PC-3 (cell line): Measurements from ENCODE around the gene NEDD4L. TPM values are rescaled to one million over a fixed set of nuclear protein-coding genes. Genes with fewer than 3 reads are reported as not detected.

Source experiments
- ATAC-seq: fragments of 200-7000 bp; cut with Tn5 transposase; 2 replicates; pipeline ENCODE4 v1.9.1; 2020; ENCODE audit warnings: mild to moderate bottlenecking, moderate library complexity
- BruUV-seq: library from RNA; stranded (reverse); fragments of 400-500 nt; replicated peaks from 2 replicates; lab custom pipeline; 2021; lab: Mats Ljungman, UMichigan
- CTCF ChIA-PET: fragments of 300-600 bp; sonication (Branson Sonifier 250); formaldehyde crosslinking; loops from one replicate; lab custom pipeline; 2022; ENCODE audit warnings: antibody characterized with exemption; lab: Charles Lee
- POLR2A ChIA-PET: fragments of 300-600 bp; sonication (Branson Sonifier 250); formaldehyde crosslinking; loops from one replicate; lab custom pipeline; 2022; ENCODE audit warnings: antibody characterized with exemption; ENCODE audit not compliant: unreplicated experiment; lab: Charles Lee
- DNase-seq: peaks from one replicate; pipeline ENCODE4 v3.0.0-alpha.2; 2015
- H2AFZ ChIP-seq: fragments of 300-600 bp; sonication (generic); 2 replicates; pipeline ENCODE4 v1.6.0; 2016; ENCODE audit warnings: antibody characterized with exemption, low read length
- H3F3A ChIP-seq: fragments of 300-600 bp; sonication (generic); one replicate; pipeline ENCODE4 v1.6.0; 2017; ENCODE audit warnings: antibody characterized with exemption, low read length, control low read depth, mild to moderate bottlenecking; ENCODE audit not compliant: unreplicated experiment
- H3K27ac ChIP-seq: fragments of 300-600 bp; sonication (generic); 2 replicates; pipeline ENCODE4 v1.5.1; 2016; ENCODE audit warnings: mild to moderate bottlenecking, low read length
- H3K27me3 ChIP-seq: fragments of 300-600 bp; sonication (generic); 2 replicates; pipeline ENCODE4 v1.6.1; 2016; ENCODE audit warnings: low read length, mixed read lengths
- H3K36me3 ChIP-seq: fragments of 300-600 bp; sonication (generic); 2 replicates; pipeline ENCODE4 v1.6.1; 2016; ENCODE audit warnings: low read depth, mixed run types, low read length, mixed read lengths
- H3K4me1 ChIP-seq: fragments of 300-600 bp; sonication (generic); 2 replicates; pipeline ENCODE4 v1.5.1; 2016; ENCODE audit warnings: low read length; ENCODE audit not compliant: insufficient read depth
- H3K4me2 ChIP-seq: fragments of 300-600 bp; sonication (generic); 2 replicates; pipeline ENCODE4 v1.6.0; 2016; ENCODE audit warnings: low read length
- H3K4me3 ChIP-seq: fragments of 300-600 bp; sonication (generic); 2 replicates; pipeline ENCODE4 v1.5.1; 2016; ENCODE audit warnings: mild to moderate bottlenecking, low read length, mixed read lengths
- H3K79me2 ChIP-seq: fragments of 300-600 bp; sonication (generic); 2 replicates; pipeline ENCODE4 v1.6.1; 2017; ENCODE audit warnings: low read length, mixed read lengths
- H3K9ac ChIP-seq: fragments of 300-600 bp; sonication (generic); 2 replicates; pipeline ENCODE4 v1.6.0; 2016; ENCODE audit warnings: mild to moderate bottlenecking, low read length
- H3K9me2 ChIP-seq: fragments of 300-600 bp; sonication (generic); replicated peaks from 2 replicates; pipeline ENCODE4 v1.6.1; 2016; ENCODE audit warnings: mixed run types, low read length, mixed read lengths
- H3K9me3 ChIP-seq: fragments of 300-600 bp; sonication (generic); 2 replicates; pipeline ENCODE4 v1.6.1; 2016; ENCODE audit warnings: low read length, mixed read lengths
- H4K20me1 ChIP-seq: fragments of 300-600 bp; sonication (generic); 2 replicates; pipeline ENCODE4 v1.6.1; 2016; ENCODE audit warnings: low read length, mixed read lengths
- CTCF ChIP-seq: fragments of 300-600 bp; sonication (generic); conservative IDR thresholded peaks from 2 replicates; pipeline ENCODE4 v1.5.1; 2017; ENCODE audit warnings: antibody characterized with exemption, low read depth, mild to moderate bottlenecking, low read length
- EZH2 ChIP-seq: fragments of 300-600 bp; sonication (generic); IDR thresholded peaks from one replicate; pipeline ENCODE4 v1.6.1; 2017; ENCODE audit warnings: antibody characterized with exemption, mild to moderate bottlenecking, low read length; ENCODE audit not compliant: unreplicated experiment
- EZH2phosphoT487 ChIP-seq: fragments of 300-600 bp; sonication (generic); IDR thresholded peaks from 2 replicates; pipeline ENCODE4 v1.6.1; 2018; ENCODE audit warnings: mild to moderate bottlenecking, antibody characterized with exemption, low read length, borderline replicate concordance
- intact Hi-C: fragments of 100-400 bp; cut with micrococcal nuclease; formaldehyde crosslinking; loops from 2 replicates; pipeline ENCODE4 v1.9.0; 2023
- total RNA-seq: library from RNA; depleted of rRNA; stranded (reverse); fragments of >200 nt; gene quantifications from 2 replicates; pipeline ENCODE4 v1.2.3, GENCODE V29; 2014

The NEDD4L gene
- total RNA-seq, 1 experiment from 2014 or later = 105 TPM

DNA sequence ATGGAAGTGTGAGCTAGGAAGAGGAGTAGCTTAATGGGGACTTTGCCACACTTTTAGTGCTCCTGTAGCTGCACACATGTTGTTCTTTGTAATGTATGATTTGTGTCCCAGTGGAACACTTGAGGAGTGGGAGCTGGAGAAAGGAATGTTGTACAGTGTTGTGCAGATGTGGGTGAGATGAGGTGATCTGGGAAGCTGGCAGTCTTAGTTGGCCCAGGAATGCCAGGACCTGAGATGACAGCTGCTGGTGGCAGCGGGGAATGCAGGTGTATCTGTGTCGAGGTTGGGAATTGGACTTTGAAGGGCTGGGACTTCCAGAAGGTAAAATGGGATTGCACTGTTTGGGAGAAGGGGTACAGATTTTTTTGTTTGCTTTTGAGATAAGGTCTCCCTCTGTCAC lies 23.6 kb downstream of the NEDD4L start:
- intact Hi-C loops = no loop called here
- Histone ChIP-seq H3K9me2 (no peaks in the 10 kb centered on the region), H2AFZ (no peak overlapping the region), H3K4me1 (no peaks in the 10 kb centered on the region), H3K9me3 (no peaks in the 10 kb centered on the region), H3K4me3 (no peak overlapping the region), H4K20me1 (no peaks in the 10 kb centered on the region), H3K4me2 (no peak overlapping the region), H3K9ac (no peak overlapping the region), H3K27ac (no peak overlapping the region), H3K27me3 (no peaks in the 10 kb centered on the region), H3F3A (no peaks in the 10 kb centered on the region), H3K36me3 (no peaks in the 10 kb centered on the region), H3K79me2 (peaks cover 41% of the 10 kb centered on the region)
- CTCF ChIA-PET = interaction anchor here (0.7 to 0.9 kb wide), 2 partner anchors 54 to 63 kb away, joined by 3 read pairs; no protein-coding TSS in a partner anchor
- ATAC-seq = 0 out of 2 replicates have a peak, but pooled peaks have one; percentile 22
- DNase-seq = peak; percentile 19
- no TSS peak for BruUV-seq
- POLR2A ChIA-PET = no interaction called here
- TF ChIP-seq CTCF (peak; percentile 31), EZH2 (no peak), EZH2phosphoT487 (no peak)

DNA sequence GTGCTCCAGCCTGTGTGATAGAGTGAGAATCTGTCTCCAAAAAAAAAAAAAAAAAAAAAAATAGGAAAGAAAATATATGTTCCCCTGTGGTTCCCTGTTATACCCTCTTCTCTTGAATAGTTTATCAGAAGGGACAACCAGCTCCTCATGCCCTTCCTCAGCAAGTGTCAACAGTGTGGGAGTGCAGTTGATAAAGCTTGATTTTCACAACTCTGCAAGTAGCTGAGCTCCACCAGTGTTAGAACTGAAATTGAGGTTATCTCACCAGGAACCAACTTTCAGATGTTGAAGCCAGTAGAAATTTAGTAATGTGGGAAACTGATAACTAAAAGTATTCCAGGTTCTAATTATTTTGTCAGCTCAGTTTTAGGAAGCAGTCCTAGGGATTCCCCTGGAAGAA lies 25.1 kb downstream of the NEDD4L start:
- H3K27me3 ChIP-seq = no peaks in the 10 kb centered on the region
- ChIA-PET POLR2A (no interaction called here), CTCF (no interaction called here)
- H4K20me1 ChIP-seq = no peaks in the 10 kb centered on the region
- H3K9me2 ChIP-seq = no peaks in the 10 kb centered on the region
- H3K36me3 ChIP-seq = no peaks in the 10 kb centered on the region
- no peaks in the 10 kb centered on the region for H3F3A ChIP-seq
- H3K4me2 ChIP-seq = no peak overlapping the region
- no peak overlapping the region for H3K9ac ChIP-seq
- H2AFZ ChIP-seq = no peak overlapping the region
- H3K4me3 ChIP-seq = no peak overlapping the region
- BruUV-seq = no TSS peak
- no peak for ATAC-seq
- intact Hi-C loops = no loop called here
- H3K79me2 ChIP-seq = peaks cover 41% of the 10 kb centered on the region
- no peak overlapping the region for H3K27ac ChIP-seq
- no peaks in the 10 kb centered on the region for H3K9me3 ChIP-seq
- TF ChIP-seq CTCF (no peak), EZH2phosphoT487 (no peak), EZH2 (no peak)
- DNase-seq = no peak
- H3K4me1 ChIP-seq = no peaks in the 10 kb centered on the region

- no peaks in the 10 kb centered on the region for H4K20me1 ChIP-seq
- no peak for DNase-seq
- no peaks in the 10 kb centered on the region for H3K36me3 ChIP-seq
- H3K9ac ChIP-seq = no peak overlapping the region
- H3K4me1 ChIP-seq = no peaks in the 10 kb centered on the region
- ChIA-PET CTCF (no interaction called here), POLR2A (no interaction called here)
- H3K9me2 ChIP-seq = no peaks in the 10 kb centered on the region
- peaks cover 41% of the 10 kb centered on the region for H3K79me2 ChIP-seq
- TF ChIP-seq CTCF = no peak
- no peak for TF ChIP-seq EZH2phosphoT487
- no peak for TF ChIP-seq EZH2
- no peaks in the 10 kb centered on the region for H3F3A ChIP-seq
- no TSS peak for BruUV-seq
- H3K9me3 ChIP-seq = no peaks in the 10 kb centered on the region
- no peak overlapping the region for H2AFZ ChIP-seq
- H3K27ac ChIP-seq = no peak overlapping the region
- no peak overlapping the region for H3K4me3 ChIP-seq
- no peaks in the 10 kb centered on the region for H3K27me3 ChIP-seq
- intact Hi-C loops = no loop called here
- no peak for ATAC-seq
- no peak overlapping the region for H3K4me2 ChIP-seq
These were observed 25.8 kb downstream of the NEDD4L start for GRCh38 chr18:58069721-58070292.
